GM13977 (cell line): ENCODE measurements around the gene SLX4.

ENCODE experiments used
- DNase-seq: peaks from one replicate; pipeline ENCODE4 v3.0.0; 2012; ENCODE audit warnings: low spot score
- CTCF ChIP-seq: IDR thresholded peaks from 2 replicates; pipeline ENCODE4 v1.5.1; 2012; ENCODE audit warnings: mild to moderate bottlenecking, control low read depth; ENCODE audit not compliant: insufficient read depth; ENCODE audit errors: extremely low read depth, missing control alignments
- in situ Hi-C: fragments of 300-500 bp; cut with MboI; formaldehyde crosslinking; loops from one replicate; pipeline ENCODE4 v1.12.0; 2022; ENCODE audit warnings: low sequenced_read_pairs, low pct_unique_long_range_greater_than_20kb, mixed read lengths, inconsistent platforms; ENCODE audit not compliant: unreplicated experiment

Gene SLX4

GRCh38 chr16:3646348-3646920, 35.0 kb upstream of the SLX4 start:
- in situ Hi-C loops: no loop called here
- DNase-seq: no peak

GRCh38 chr16:3645504-3646347, 34.3 kb upstream of the SLX4 start:
- no peak for DNase-seq
- no peak for TF ChIP-seq CTCF
- in situ Hi-C loops: no loop called here

More at GRCh38 chr16:3646348-3646920, 35.0 kb upstream of the SLX4 start:
- no peak for TF ChIP-seq CTCF

GRCh38 chr16:3645108-3645503, 33.7 kb upstream of the SLX4 start:
- no peak for DNase-seq
- in situ Hi-C loops: no loop called here
- no peak for TF ChIP-seq CTCF

- no peak for TF ChIP-seq CTCF
- in situ Hi-C loops: no loop called here
- peak; percentile 16 for DNase-seq
Observed at GRCh38 chr16:3643095-3643730, 31.8 kb upstream of the SLX4 start.

- no peak for TF ChIP-seq CTCF
- peak; percentile 8 for DNase-seq
- in situ Hi-C loops: no loop called here
Observed at GRCh38 chr16:3642397-3643094, 31.1 kb upstream of the SLX4 start.

- TF ChIP-seq CTCF: no peak
- DNase-seq: peak; percentile 10
- in situ Hi-C loops: no loop called here
Observed at GRCh38 chr16:3641801-3642396, 30.5 kb upstream of the SLX4 start.
